Activated CD8-positive, alpha-beta T cell treated with anti-CD3 and anti-CD28 coated beads, Interleukin-2, amount 10 ng/mL, durations not matched to agents 7 days and 5 days (primary cell): ENCODE results near the gene C19orf33. TPM values are rescaled to one million over a fixed set of nuclear protein-coding genes. Genes with fewer than 3 reads are reported as not detected.
A peak's percentile ranks its signal among the peaks of the same experiment; 100 is the strongest.

Source experiments
- ATAC-seq: fragments of 150-1000 bp; cut with Tn5 transposase; one replicate; pipeline ENCODE4 v1.10.0; 2021; ENCODE audit warnings: moderate library complexity
- CTCF ChIA-PET: fragments of 350-600 bp; sonication (Branson Sonifier 250); formaldehyde crosslinking; loops from one replicate; lab custom pipeline; 2021; ENCODE audit warnings: antibody characterized with exemption; lab: Charles Lee
- POLR2A ChIA-PET: fragments of 350-600 bp; sonication (Branson Sonifier 250); formaldehyde crosslinking; loops from one replicate; lab custom pipeline; 2021; ENCODE audit warnings: antibody characterized with exemption; lab: Charles Lee
- DNase-seq: peaks from one replicate; pipeline ENCODE4 v3.0.0-alpha.2; 2020
- H3K27ac Mint-ChIP-seq: one replicate; pipeline ENCODE4 v1.8.0; 2021; ENCODE audit warnings: mild to moderate bottlenecking, mixed read lengths
- H3K27me3 Mint-ChIP-seq: one replicate; pipeline ENCODE4 v1.8.0; 2021; ENCODE audit warnings: low read depth, mixed read lengths
- H3K36me3 Mint-ChIP-seq: one replicate; pipeline ENCODE4 v1.8.0; 2021; ENCODE audit warnings: low read depth, mixed read lengths
- H3K4me1 Mint-ChIP-seq: one replicate; pipeline ENCODE4 v1.8.0; 2021; ENCODE audit warnings: low read depth, mixed read lengths
- H3K4me3 Mint-ChIP-seq: one replicate; pipeline ENCODE4 v1.8.0; 2021; ENCODE audit warnings: mild to moderate bottlenecking, mixed read lengths
- H3K9me3 Mint-ChIP-seq: one replicate; pipeline ENCODE4 v1.8.0; 2022; ENCODE audit warnings: mixed read lengths; ENCODE audit not compliant: insufficient read depth
- total RNA-seq, 2 experiments: library from RNA; stranded (reverse); gene quantifications; one replicate each; pipeline ENCODE4 v1.2.3, GENCODE V29; 2021

C19orf33 gene
- total RNA-seq, 2 experiments from 2014 or later = not detected

GRCh38 chr19:38310986-38311385 is 6.9 kb downstream of the C19orf33 start:
- Mint-ChIP-seq H3K27me3 (no peaks in the 10 kb centered on the region), H3K36me3 (peaks cover 18% of the 10 kb centered on the region), H3K9me3 (no peaks in the 10 kb centered on the region), H3K27ac (peak overlapping the region; percentile 41), H3K4me3 (no peak overlapping the region), H3K4me1 (peaks cover 16% of the 10 kb centered on the region)
- DNase-seq = no peak
- ChIA-PET CTCF (interaction anchor here (0.7 to 1.2 kb wide), 2 partner anchors 67 to 92 kb away, joined by 3 read pairs; partner anchors contain the start of gene FAM98C), POLR2A (interaction anchor here (2.1 kb wide), 1 partner anchor 47 kb away, joined by 6 read pairs; the partner anchor contains the start of gene SPINT2)
- ATAC-seq = no peak

GRCh38 chr19:38315657-38316476 is 11.8 kb downstream of the C19orf33 start, which contains the start of gene YIF1B:
TSS of gene YIF1B (minus strand) at chr19:38315947. CDS start at chr19:38315917, 30 bp downstream.
- ChIA-PET POLR2A (interaction anchor here (0.9 kb wide), 2 partner anchors 50 to 84 kb away, joined by 3 to 4 read pairs; no protein-coding TSS in a partner anchor), CTCF (no interaction called here)
- Mint-ChIP-seq H3K27me3 (no peaks in the 10 kb centered on the region), H3K36me3 (peaks cover 2% of the 10 kb centered on the region), H3K27ac (peak within 1 kb of the TSS; percentile 92), H3K4me1 (peaks cover 54% of the 10 kb centered on the region), H3K4me3 (peak within 1 kb of the TSS; percentile 81), H3K9me3 (no peaks in the 10 kb centered on the region)
- ATAC-seq = peak; percentile 91
- peak; percentile 97 for DNase-seq

- CTCF ChIA-PET = no interaction called here
- peaks cover 60% of the 10 kb centered on the region for H3K4me1 Mint-ChIP-seq
- DNase-seq = no peak
- H3K36me3 Mint-ChIP-seq = peaks cover 3% of the 10 kb centered on the region
- H3K27me3 Mint-ChIP-seq = no peaks in the 10 kb centered on the region
- POLR2A ChIA-PET = interaction anchor here (0.9 kb wide), 2 partner anchors 51 to 84 kb away, joined by 3 to 4 read pairs; no protein-coding TSS in a partner anchor
- H3K4me3 Mint-ChIP-seq = peak overlapping the region; percentile 81
- ATAC-seq = peak; percentile 4
- H3K27ac Mint-ChIP-seq = peak overlapping the region; percentile 92
- H3K9me3 Mint-ChIP-seq = no peaks in the 10 kb centered on the region
Observed at GRCh38 chr19:38316477-38317067, 12.5 kb downstream of the C19orf33 start.

- POLR2A ChIA-PET = interaction anchor here (0.9 kb wide), 2 partner anchors 52 to 85 kb away, joined by 3 to 4 read pairs; no protein-coding TSS in a partner anchor
- Mint-ChIP-seq H3K9me3 (no peaks in the 10 kb centered on the region), H3K4me3 (peak overlapping the region; percentile 81), H3K36me3 (peaks cover 7% of the 10 kb centered on the region), H3K4me1 (peaks cover 66% of the 10 kb centered on the region), H3K27me3 (no peaks in the 10 kb centered on the region), H3K27ac (peak overlapping the region; percentile 92)
- CTCF ChIA-PET = interaction anchor here (1.7 kb wide), 1 partner anchor 62 kb away, joined by 6 read pairs; no protein-coding TSS in a partner anchor
- DNase-seq (peak; percentile 59), ATAC-seq (peak; percentile 3)
Observed at GRCh38 chr19:38317104-38317612, 13.1 kb downstream of the C19orf33 start.

GRCh38 chr19:38318660-38319059 is 14.6 kb downstream of the C19orf33 start:
- peaks cover 61% of the 10 kb centered on the region for H3K4me1 Mint-ChIP-seq

GRCh38 chr19:38319421-38320258 is 15.6 kb downstream of the C19orf33 start, which contains the start of gene KCNK6:
TSS of gene KCNK6 (plus strand) at chr19:38319845. CDS start at chr19:38319951, 106 bp downstream.
- Mint-ChIP-seq H3K36me3 (peaks cover 14% of the 10 kb centered on the region), H3K27ac (peak within 1 kb of the TSS; percentile 67), H3K4me3 (peak within 1 kb of the TSS; percentile 85), H3K4me1 (peaks cover 57% of the 10 kb centered on the region), H3K9me3 (no peaks in the 10 kb centered on the region), H3K27me3 (no peaks in the 10 kb centered on the region)
- ChIA-PET POLR2A (interaction anchor here (0.8 to 1.0 kb wide), 2 partner anchors 12 to 76 kb away, joined by 3 to 4 read pairs; no protein-coding TSS in a partner anchor), CTCF (interaction anchor here (1.0 to 2.7 kb wide), 6 partner anchors 12 to 417 kb away, joined by 4 to 8 read pairs (median 4); partner anchors contain the start of gene CATSPERG)
- ATAC-seq = peak; percentile 18
- DNase-seq = peak; percentile 62

More at GRCh38 chr19:38318660-38319059, 14.6 kb downstream of the C19orf33 start:
- Mint-ChIP-seq H3K36me3 (peaks cover 13% of the 10 kb centered on the region), H3K27me3 (no peaks in the 10 kb centered on the region), H3K4me3 (peak overlapping the region; percentile 85), H3K9me3 (no peaks in the 10 kb centered on the region), H3K27ac (no peak overlapping the region)
- CTCF ChIA-PET = interaction anchor here (1.0 to 2.7 kb wide), 5 partner anchors 17 to 416 kb away, joined by 4 to 8 read pairs (median 6); partner anchors contain the start of gene CATSPERG
- POLR2A ChIA-PET = interaction anchor here (0.6 to 1.0 kb wide), 3 partner anchors 11 to 53 kb away, joined by 3 to 4 read pairs (median 3); no protein-coding TSS in a partner anchor
- DNase-seq = no peak
- ATAC-seq = no peak

GRCh38 chr19:38320969-38321339 is 16.9 kb downstream of the C19orf33 start:
- peaks cover 52% of the 10 kb centered on the region for H3K4me1 Mint-ChIP-seq

GRCh38 chr19:38321646-38322196 is 17.7 kb downstream of the C19orf33 start:
- peaks cover 17% of the 10 kb centered on the region for H3K36me3 Mint-ChIP-seq
- no peak for ATAC-seq

More at GRCh38 chr19:38320969-38321339, 16.9 kb downstream of the C19orf33 start:
- Mint-ChIP-seq H3K9me3 (no peaks in the 10 kb centered on the region), H3K27me3 (no peaks in the 10 kb centered on the region), H3K27ac (peak overlapping the region; percentile 51), H3K36me3 (peaks cover 17% of the 10 kb centered on the region), H3K4me3 (peak overlapping the region; percentile 85)
- DNase-seq (no peak), ATAC-seq (no peak)
- POLR2A ChIA-PET = interaction anchor here (0.6 kb wide), 2 partner anchors 9 to 252 kb away, joined by 3 read pairs; no protein-coding TSS in a partner anchor
- CTCF ChIA-PET = interaction anchor here (0.6 to 2.7 kb wide), 5 partner anchors 15 to 418 kb away, joined by 3 to 8 read pairs (median 4); partner anchors contain the start of gene CATSPERG

GRCh38 chr19:38323291-38323690 is 19.2 kb downstream of the C19orf33 start:
- DNase-seq (no peak), ATAC-seq (no peak)
- Mint-ChIP-seq H3K4me3 (no peak overlapping the region), H3K36me3 (peaks cover 30% of the 10 kb centered on the region), H3K27ac (no peak overlapping the region), H3K27me3 (no peaks in the 10 kb centered on the region), H3K4me1 (peaks cover 34% of the 10 kb centered on the region), H3K9me3 (no peaks in the 10 kb centered on the region)
- CTCF ChIA-PET = no interaction called here
- POLR2A ChIA-PET = no interaction called here

More at GRCh38 chr19:38321646-38322196, 17.7 kb downstream of the C19orf33 start:
- Mint-ChIP-seq H3K27me3 (no peaks in the 10 kb centered on the region), H3K4me1 (peaks cover 46% of the 10 kb centered on the region), H3K27ac (peak overlapping the region; percentile 19), H3K4me3 (peak overlapping the region; percentile 35), H3K9me3 (no peaks in the 10 kb centered on the region)
- ChIA-PET CTCF (interaction anchor here (0.8 to 1.3 kb wide), 2 partner anchors 11 to 14 kb away, joined by 3 read pairs; partner anchors contain the start of gene CATSPERG), POLR2A (no interaction called here)
- DNase-seq = no peak

GRCh38 chr19:38324431-38324830 is 20.4 kb downstream of the C19orf33 start:
- no peak overlapping the region for H3K4me3 Mint-ChIP-seq
- no peak for ATAC-seq
- CTCF ChIA-PET = no interaction called here
- peaks cover 23% of the 10 kb centered on the region for H3K4me1 Mint-ChIP-seq
- peaks cover 34% of the 10 kb centered on the region for H3K36me3 Mint-ChIP-seq
- no peaks in the 10 kb centered on the region for H3K27me3 Mint-ChIP-seq
- no peaks in the 10 kb centered on the region for H3K9me3 Mint-ChIP-seq
- POLR2A ChIA-PET = interaction anchor here (0.6 kb wide), 1 partner anchor 11 kb away, joined by 3 read pairs; the partner anchor contains the start of gene CATSPERG
- no peak overlapping the region for H3K27ac Mint-ChIP-seq
- no peak for DNase-seq
